Measurements from ENCODE around the gene GPR62.

Gene GPR62

GRCh38 chr3:51974277-51974962 is 19.2 kb downstream of the GPR62 start:
- Histone ChIP-seq H3K79me2 (ENCODE audit: insufficient read depth, low read length) (peaks cover 14% of the 10 kb centered on the region), H3K9ac (ENCODE audit: low read depth, low read length, poor library complexity, severe bottlenecking) (peak overlapping the region; percentile 95), H3K36me3 (ENCODE audit: insufficient read depth, low read length) (no peaks in the 10 kb centered on the region), H3K4me3 (ENCODE audit: low read length, poor library complexity, severe bottlenecking) (peak overlapping the region; percentile 97), H4K20me1 (ENCODE audit: insufficient read depth, low read length, poor library complexity, severe bottlenecking) (no peaks in the 10 kb centered on the region), H3K27me3 (ENCODE audit: insufficient read depth, low read length, poor library complexity, severe bottlenecking) (no peaks in the 10 kb centered on the region), H3K9me3 (ENCODE audit: insufficient read depth, low read depth, low read length) (no peaks in the 10 kb centered on the region), H3K4me2 (ENCODE audit: low read depth, low read length, poor library complexity, severe bottlenecking) (peak overlapping the region; percentile 99), H2AFZ (ENCODE audit: low read length) (peak overlapping the region; percentile 95), H3F3A (ENCODE audit: low read depth) (peaks cover 9% of the 10 kb centered on the region; the same call in 1 of the 2 replicates), H3K9me2 (replicated peaks; ENCODE audit: low read depth, low read length) (no peaks in the 10 kb centered on the region), H3K4me1 (ENCODE audit: insufficient read depth, low read length, poor library complexity, severe bottlenecking) (peaks cover 37% of the 10 kb centered on the region)
- TF ChIP-seq EZH2phosphoT487 (IDR thresholded peaks at IDR 0.05; ENCODE audit: borderline replicate concordance), result no peak
- no peak for TF ChIP-seq CTCF (conservative IDR thresholded peaks at IDR 0.05; ENCODE audit: low read length)

DNA sequence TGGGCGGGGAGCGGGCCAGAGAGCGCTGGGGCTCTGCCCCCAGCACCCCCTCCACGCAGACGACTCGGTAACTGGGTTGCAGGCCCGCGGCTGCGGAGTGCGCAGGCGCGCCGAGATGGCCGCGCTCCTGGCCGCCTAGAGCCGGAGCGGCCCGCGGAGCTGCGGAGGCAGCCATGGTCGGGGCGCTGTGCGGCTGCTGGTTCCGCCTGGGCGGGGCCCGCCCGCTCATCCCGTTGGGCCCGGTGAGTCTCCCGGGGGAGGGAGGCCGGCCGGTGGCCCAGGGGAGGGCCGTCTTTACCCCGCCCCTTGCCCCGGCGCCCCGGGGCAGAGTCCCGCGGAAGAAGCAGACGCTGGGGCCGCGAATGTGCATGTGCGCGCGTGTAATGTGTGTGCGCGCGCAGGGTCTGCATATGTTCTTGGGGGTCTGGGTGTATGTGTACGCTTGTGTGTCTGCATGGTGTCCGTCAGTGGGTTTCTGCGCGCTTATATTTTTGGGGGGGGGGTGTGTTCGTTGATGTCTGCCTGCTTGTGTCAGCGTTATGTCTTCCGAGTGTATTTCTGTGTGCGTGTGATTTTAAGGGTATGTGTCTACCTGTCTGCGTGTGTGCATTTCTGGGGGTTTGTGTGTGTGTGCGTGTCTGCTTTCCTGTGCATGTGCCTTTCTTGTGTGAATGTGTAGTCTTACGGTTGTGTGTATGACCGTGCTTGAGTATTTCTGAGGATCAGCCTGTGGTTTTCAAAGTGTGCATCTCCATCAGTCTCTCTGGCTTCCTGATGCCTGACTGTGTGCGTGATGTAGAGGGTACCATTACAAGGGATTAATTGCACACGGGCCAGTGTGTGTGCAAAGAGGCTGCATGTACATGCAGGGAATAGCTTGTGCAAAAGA is 20.0 kb downstream of the GPR62 start, which contains the start of gene ABHD14A:
Gene ABHD14A, plus strand, starts transcription at position 102 of the 889 bp plus-strand sequence. Its CDS starts 72 bp downstream, at position 174.
- Histone ChIP-seq H3K36me3 (ENCODE audit: insufficient read depth, low read length) (no peaks in the 10 kb centered on the region), H2AFZ (ENCODE audit: low read length) (peak within 1 kb of the TSS; percentile 95), H3K4me1 (ENCODE audit: insufficient read depth, low read length, poor library complexity, severe bottlenecking) (peaks cover 35% of the 10 kb centered on the region), H3K4me2 (ENCODE audit: low read depth, low read length, poor library complexity, severe bottlenecking) (peak within 1 kb of the TSS; percentile 99), H3K9me3 (ENCODE audit: insufficient read depth, low read depth, low read length) (no peaks in the 10 kb centered on the region), H3K9ac (ENCODE audit: low read depth, low read length, poor library complexity, severe bottlenecking) (peak within 1 kb of the TSS; percentile 95), H3K4me3 (ENCODE audit: low read length, poor library complexity, severe bottlenecking) (peak within 1 kb of the TSS; percentile 97), H3K9me2 (replicated peaks; ENCODE audit: low read depth, low read length) (no peaks in the 10 kb centered on the region), H3F3A (ENCODE audit: low read depth) (peaks cover 9% of the 10 kb centered on the region; the same call in 1 of the 2 replicates), H4K20me1 (ENCODE audit: insufficient read depth, low read length, poor library complexity, severe bottlenecking) (no peaks in the 10 kb centered on the region), H3K27me3 (ENCODE audit: insufficient read depth, low read length, poor library complexity, severe bottlenecking) (no peaks in the 10 kb centered on the region), H3K79me2 (ENCODE audit: insufficient read depth, low read length) (peaks cover 14% of the 10 kb centered on the region)
- no peak for TF ChIP-seq EZH2phosphoT487 (IDR thresholded peaks at IDR 0.05; ENCODE audit: borderline replicate concordance)
- no peak for TF ChIP-seq CTCF (conservative IDR thresholded peaks at IDR 0.05; ENCODE audit: low read length)

DNA sequence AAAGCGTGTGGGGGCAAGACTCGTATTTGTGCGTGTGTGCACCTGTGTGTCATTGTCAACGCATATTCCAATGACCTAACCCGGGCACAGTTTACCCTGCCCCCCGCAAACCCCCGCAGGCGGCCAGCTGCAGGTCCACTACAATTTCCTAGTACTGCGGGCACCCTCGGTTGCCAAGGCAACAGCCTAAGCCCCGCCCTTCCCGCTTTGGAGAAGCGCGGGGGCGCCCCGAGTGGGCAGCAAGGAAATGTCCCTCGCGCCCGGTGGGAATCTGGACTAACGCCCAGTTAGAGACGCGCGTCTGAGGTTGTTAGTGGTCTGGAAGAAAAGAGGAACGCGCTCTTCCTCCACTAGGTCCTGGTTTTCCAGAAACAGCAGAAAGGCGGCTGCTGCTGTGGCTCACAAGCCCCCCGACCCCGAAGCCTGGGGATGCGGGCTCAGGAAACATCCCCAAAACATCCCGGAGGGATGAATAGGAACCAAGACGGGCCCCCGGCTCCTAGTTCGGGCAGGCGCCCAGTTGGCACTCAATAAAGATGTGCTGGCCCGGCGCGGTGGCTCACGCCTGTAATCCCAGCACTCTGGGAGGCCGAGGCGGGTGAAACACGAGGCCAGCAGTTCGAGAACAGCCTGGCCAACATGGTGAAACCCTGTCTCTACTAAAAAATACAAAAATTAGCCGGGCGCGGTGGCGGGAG is 20.8 kb downstream of the GPR62 start:
- Histone ChIP-seq H3K4me2 (ENCODE audit: low read depth, low read length, poor library complexity, severe bottlenecking) (peak overlapping the region; percentile 99), H3F3A (ENCODE audit: low read depth) (peaks cover 7% of the 10 kb centered on the region; the same call in 1 of the 2 replicates), H4K20me1 (ENCODE audit: insufficient read depth, low read length, poor library complexity, severe bottlenecking) (no peaks in the 10 kb centered on the region), H3K79me2 (ENCODE audit: insufficient read depth, low read length) (peaks cover 20% of the 10 kb centered on the region), H2AFZ (ENCODE audit: low read length) (no peak overlapping the region), H3K27me3 (ENCODE audit: insufficient read depth, low read length, poor library complexity, severe bottlenecking) (no peaks in the 10 kb centered on the region), H3K9me3 (ENCODE audit: insufficient read depth, low read depth, low read length) (no peaks in the 10 kb centered on the region), H3K36me3 (ENCODE audit: insufficient read depth, low read length) (no peaks in the 10 kb centered on the region), H3K9me2 (replicated peaks; ENCODE audit: low read depth, low read length) (no peaks in the 10 kb centered on the region), H3K9ac (ENCODE audit: low read depth, low read length, poor library complexity, severe bottlenecking) (peak overlapping the region; percentile 95), H3K4me3 (ENCODE audit: low read length, poor library complexity, severe bottlenecking) (peak overlapping the region; percentile 97), H3K4me1 (ENCODE audit: insufficient read depth, low read length, poor library complexity, severe bottlenecking) (peaks cover 35% of the 10 kb centered on the region)
- TF ChIP-seq EZH2phosphoT487 (IDR thresholded peaks at IDR 0.05; ENCODE audit: borderline replicate concordance) (no peak), CTCF (conservative IDR thresholded peaks at IDR 0.05; ENCODE audit: low read length) (peak; percentile 18; the same call in 1 of the 2 replicates)

Measured in Loucy (cell line).